Stimulated activated CD4-positive, alpha-beta T cell treated with anti-CD3 and anti-CD28 coated beads, Interleukin-1b, Interleukin-23, amount 100 ng/mL, for 4 hours (primary cell): Measurements from ENCODE around the gene MRNIP.
"Not testable (repeated sequence)": the region's sequence is repeated elsewhere in the genome, so short reads cannot be mapped to it uniquely, and the experiment has no call there.

Experiments
- DNase-seq, 2 donors: peaks; one replicate each; pipeline ENCODE4 v3.0.0-alpha.2; 2020; ENCODE audit warnings: low read depth in 2 of 2

The MRNIP gene

DNA sequence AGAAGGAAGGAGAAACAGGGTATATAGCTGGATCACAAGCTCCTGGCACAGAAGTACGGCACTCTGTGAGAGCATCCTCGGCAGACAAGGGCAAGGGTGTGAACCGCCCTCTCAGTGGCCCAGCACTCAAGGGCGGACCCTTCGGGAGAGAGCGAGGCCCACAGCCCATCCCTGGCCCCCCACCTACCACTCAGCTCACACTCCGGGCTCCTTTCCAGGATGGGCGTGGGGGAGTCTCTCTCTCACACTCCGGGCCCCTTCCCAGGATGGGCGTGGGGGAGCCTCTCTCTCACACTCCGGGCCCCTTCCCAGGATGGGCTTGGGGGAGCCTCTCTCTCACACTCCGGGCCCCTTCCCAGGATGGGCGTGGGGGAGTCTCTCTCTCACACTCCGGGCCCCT, 12.9 kb upstream of the MRNIP start:
- not testable (repeated sequence) for DNase-seq

DNA sequence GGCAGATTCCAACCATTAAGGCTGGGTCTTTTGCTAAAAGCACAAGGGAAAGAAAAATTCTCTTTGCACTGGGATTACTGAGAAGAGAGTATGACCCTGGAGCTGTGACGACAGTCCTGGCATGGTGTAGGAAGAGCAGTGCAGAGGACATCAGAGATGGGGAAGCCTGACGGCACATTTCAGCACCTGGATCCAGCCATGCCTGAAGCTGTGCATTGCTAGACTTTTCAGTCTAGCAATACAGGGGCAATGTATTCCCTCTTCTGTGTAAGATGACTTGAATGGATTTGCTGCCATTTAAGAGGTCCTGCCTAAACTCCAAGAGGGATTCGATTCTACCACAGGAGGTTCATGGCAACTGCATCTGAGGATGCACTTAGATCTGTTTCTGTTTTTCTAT, 12.3 kb upstream of the MRNIP start:
- DNase-seq: no peak

DNA sequence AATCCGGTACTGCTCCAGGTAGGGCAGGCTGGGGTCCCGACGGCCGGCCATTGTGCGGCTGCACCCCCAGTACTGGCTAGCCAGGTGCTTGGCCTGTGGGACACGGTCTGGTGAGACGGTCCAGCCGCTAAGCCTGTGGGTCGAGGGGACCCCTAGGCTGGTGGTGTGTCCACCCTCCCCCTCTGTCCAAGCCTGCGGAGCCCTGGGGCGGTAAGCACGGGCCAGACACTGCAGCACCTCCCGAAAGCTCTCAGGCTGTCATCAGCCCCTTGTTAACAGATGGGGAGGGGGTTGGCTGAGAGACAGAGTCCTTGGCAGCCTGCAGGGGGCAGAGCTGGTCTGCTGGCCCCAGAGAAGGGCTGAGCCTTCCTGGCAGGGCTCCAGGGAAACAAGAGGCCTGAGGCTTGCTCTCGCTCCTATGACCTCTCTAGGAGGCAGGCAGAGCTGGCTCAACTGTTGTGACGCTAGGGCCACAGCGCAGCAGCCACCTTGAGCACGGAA, 11.8 kb upstream of the MRNIP start:
- DNase-seq: no peak

DNA sequence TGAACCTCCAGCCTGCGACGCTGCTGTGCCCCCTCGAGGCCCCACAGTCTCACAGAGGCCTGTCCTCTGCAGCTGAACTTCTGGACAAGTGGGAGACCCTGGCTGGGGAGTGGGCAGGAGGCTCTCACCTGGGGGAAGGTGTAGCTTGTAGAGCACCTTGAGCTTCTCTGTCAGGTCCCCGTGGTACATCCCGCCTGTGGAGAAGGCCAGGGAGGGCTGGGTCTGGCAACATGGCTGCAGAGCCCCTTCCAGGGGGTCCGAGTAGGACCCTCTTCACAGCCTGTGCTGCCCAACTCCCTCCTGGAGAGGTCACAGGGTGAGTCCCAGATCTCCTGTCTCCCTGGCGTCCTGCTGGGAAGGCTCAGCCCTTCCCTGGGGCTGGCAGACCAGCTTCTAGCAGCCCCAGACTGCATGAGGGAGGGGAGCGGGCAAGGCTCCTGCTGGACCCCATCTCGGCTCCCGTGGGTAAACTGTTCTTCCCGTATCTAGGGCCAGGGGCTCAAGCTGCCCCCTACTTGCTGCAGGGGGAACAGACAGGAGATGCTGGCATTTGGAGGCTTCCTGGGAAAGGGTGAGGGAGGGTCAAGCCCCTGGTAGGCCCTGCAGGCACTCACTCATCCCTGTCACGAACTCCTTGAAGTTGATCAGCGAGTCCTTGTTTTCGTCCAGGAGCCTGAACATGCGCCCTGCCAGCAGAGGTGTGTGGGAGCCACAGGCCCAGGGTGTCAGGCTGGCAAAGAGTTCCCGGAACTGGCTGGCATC, 11.2 kb upstream of the MRNIP start:
- DNase-seq: no peak

DNA sequence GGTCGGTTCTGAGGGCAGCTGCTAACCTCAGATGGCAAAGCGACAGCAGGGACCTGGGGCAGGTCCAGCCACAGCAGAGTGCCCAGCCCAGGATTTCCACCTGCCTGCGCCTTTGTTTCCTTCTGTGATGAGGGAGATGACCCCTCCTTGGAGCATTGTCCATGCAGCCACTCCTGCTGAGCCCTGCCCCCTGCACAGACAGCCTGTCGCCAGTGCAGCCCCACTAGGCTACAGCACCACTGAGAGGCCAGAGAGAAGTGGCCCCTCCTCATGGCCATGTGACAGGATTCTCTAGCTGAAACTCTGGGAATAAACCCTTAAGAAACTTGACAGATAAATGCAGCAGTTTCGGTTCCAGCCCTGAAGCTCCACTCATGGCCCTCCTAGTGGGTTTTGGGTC, 10.5 kb upstream of the MRNIP start:
- DNase-seq: no peak

DNA sequence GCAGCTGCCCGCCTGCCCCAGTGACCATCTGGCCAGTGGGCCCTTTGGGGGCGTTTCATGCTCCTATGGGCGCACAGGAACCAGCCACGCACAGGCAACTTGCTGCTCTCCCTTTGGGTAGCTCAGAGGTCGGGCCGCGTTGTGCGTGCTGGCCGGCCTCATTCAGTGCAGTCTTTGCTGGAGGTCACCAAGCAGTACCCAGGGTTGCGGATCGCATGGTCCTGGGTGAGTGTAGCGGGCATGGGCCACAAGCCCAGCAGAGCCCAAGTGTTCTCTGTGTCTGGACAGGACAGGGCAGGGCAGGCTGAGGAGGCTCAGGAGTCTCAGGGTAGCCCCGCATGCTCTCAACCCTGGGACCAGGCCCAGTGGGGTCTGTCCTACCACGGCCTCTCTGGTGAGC, 9.9 kb upstream of the MRNIP start:
- no peak for DNase-seq

DNA sequence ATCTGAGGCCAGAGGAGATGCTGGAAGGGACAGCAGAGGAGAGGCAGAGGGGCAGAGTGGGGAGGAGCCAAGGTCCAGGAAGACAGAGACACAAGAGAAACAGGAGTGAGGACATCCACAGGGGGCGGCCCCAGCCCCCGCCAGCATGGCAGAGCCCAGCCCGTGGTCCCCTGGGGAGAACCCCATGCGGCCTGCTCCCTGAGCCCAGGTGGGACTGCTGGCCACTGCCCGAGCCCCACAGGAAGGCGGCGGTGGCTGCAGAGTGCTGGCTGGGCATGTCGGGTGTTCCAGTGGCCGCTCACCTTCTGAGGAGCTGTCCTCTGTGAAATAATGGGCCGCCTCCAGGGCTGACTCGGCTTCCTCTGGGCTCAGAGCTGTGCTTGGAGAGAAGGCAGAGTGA, 8.9 kb upstream of the MRNIP start:
- DNase-seq: no peak

DNA sequence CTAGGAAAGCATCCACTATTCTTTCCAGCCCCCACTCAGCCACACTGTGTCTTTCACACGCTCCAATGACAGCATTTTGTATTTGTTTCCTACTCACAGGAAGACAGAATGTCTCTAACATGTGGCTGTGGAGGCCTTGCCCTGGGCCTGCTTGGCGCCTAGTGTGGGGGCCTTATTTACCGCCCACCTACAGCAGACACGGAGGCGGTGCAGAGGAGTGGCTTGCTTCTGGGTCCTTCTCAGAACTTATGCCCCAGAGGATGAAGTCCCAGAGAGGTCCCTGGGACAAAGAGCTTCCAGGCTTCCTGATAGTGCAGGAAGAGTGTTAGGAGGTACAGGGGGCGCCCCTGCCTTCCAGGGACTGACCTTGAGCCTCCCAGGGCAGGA, 8.5 kb upstream of the MRNIP start:
- DNase-seq: no peak

DNA sequence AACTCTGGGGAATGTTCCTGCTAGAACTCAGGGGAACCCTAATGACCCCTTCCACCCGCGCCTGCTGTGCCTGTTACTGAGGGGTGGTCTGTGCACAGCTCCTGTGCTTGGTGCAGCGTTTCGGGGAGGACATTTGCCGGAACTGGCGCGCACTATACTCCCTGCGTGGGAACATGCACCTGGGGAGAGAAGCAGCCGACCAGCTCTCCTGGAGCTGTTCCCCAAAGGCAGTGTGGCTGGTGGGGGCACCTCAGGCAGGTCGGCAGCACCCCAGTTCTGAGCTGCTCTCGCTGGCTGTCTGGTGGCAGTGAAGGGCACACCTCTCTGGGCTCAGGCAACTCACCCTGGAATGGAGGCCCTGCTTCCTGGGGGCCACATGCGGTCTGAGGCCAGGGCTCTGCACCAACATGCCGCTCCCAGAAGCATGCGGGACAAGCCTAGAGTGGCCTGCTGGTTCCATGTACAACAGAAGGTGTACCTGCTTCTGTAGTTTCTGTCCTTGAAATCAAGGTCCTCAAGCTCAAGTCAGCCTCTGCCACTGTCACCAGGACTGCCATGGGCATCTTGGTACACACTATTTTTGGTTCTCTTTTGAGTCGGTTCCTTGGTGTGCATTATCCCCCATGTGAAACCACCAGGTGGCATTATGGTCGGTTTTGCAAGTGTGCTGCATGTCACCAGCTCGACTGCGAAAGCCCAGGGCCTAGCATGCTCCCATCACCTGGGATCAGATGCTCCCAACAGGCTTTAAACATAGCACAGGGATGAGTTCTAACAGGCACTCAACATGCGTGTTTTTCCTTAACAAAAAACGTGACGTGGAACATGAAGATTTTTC, 7.8 kb upstream of the MRNIP start:
- DNase-seq: no peak

DNA sequence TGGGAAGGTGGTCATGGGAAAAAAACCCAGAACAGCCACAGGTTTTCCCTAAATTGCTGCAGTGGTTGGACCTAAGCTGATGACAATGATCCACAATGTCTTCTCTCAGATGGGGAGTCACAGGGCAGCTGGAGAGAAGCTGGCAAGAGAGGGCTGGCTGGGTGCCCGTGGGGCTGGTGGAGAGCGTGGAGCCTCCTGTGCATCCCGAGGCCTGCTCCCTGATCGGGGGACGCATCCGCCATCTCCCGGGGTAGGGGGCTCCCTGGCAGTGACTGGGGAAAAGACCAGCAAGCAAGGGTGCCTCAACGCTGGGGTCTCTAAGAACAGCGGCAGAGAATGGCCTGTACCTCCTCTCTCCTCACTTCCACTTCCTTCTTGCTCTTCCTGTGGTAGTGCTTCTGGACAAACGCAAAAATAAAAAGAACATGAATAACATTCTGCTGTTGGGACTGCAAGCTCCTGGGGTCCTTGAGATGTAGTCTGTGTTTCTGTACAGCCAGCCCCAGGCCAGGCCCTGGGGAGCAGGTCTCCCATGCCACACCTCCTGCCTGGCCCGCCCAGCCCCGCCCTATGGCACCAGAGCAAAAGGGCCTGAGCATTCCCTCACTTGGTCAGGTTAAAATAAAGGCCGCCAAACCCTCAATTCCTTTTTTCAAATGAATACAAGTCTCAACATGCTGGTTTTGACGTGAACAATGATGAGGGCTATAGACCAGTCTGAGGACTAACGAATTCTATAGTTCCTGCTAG, 7.0 kb upstream of the MRNIP start:
- no peak for DNase-seq

DNA sequence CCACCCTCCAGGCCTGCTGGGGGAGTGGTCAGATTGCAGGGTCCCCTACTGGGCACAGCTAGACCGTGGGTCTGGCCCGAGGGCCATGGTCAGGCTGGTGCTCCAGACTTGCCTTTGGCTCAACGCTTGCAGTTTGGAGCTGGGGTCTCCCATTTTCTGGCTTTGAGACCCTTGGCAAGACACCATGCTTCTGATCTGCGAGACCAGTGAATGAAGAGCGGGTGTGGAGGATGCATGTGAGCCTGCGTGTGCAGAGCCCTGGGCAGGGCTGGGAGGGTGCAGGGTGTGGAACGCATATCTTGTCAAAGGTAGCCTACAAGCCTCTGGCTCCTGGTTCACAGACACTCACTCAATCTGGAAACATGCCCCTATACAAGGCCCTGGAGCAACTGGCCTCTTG, 6.1 kb upstream of the MRNIP start:
- no peak for DNase-seq

DNA sequence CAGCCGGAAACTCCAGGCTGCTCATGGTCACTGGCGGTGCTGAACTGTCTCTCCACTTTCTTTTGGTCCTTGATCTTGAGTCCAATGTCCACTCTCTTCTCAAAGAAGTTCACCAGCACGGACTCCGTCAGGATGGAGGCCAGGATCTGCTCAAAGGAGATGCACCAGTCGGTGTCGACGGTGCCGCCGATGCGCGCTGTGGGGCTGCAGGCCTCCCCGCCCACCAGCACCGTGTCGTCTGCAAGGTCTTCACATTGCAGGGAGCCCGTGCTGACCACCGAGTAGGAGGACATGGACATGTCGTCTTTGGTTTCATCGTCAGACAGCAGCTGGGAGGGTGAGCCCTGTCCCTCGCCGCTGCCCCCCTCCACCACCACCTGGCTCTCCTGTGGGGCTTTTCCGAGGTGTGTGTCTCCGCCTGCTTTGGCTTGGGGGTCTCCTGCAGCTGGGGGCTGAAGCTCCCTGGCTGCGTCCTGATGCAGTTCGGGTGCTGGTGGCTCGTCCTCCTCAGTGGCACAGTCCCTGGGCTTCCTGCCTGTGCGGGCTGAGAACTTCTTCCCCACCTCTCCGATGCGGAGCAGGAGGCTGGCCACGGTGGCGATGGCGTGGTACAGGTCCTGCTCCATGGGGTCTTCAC, 5.0 kb upstream of the MRNIP start:
- no peak for DNase-seq

DNA sequence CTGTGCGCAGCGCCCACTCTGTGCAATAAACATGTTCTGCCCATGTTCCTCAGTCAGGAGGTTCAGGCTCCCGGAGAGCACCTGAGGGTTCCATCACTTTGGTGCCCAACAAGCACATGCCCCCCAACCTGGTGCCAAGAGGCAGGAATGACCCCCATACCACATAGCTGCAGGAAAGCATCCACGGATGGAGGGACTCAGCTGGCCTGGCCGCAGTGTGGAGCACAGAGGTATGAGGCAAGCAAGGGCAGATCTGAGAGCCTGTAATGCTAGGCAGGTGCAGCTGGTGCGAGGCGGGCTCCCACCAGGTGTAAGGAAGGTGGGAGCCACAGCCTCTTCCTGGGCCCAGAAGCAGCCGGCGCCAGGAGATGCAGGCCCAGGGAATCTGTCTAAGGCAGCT, 4.3 kb upstream of the MRNIP start:
- no peak for DNase-seq

DNA sequence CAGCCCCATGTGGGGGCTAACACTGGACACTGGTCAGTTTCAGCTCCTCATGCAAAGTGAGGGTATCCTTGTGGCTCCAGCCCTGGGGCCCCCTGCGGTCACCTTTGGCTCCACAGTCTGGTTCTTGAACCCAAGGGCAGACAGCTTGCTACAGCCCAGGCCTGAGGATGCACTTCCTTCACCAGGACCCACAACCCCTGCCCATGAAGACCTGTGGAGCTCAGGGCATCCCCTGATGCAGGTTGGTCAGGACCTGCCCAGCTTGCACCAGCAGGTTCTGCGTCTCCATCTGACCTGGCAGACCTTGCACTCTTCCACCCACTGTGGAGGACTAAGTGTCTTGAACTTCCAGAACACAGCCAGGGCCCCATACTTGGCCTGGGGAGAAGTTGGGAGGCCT, 3.7 kb upstream of the MRNIP start:
- DNase-seq: no peak

DNA sequence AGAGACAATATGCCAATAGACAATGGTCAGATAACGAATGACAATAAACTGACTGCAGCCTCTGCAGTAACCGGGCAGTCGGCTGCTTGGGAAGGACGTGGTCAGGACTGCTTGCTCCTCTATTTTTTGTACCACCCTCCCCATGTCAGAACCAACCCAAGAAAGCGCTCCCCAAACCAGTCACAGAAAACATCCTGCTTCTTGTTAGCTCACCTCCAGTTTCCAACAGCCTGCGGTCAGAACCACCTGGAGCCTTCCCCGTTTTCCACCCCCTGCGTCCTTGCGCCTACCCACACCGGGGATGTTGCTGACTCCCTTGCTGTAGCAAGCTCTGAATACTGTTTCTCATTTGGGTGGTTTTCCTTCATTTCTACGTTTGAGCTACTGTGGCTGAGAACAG, 1.7 kb upstream of the MRNIP start:
- DNase-seq: no peak

DNA sequence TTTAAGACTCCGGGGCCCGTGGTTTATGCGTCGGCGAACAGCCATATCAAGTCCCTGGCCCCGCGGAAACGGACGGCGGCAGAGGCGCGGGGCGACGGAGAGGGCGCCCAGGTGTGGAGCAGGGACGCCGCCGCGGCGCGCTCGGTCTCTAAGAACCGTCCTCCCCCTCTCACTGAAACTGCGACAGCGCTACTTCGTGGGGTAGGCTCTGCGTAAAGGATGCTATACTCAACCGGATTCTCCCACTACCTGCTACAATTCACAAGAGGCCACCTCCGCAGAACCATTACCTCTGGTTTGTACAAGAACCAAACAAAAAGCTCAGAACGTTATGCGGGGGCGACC, 404 bp downstream of the MRNIP start:
- DNase-seq: peak in 1 of 2 donors; percentile 52

DNA sequence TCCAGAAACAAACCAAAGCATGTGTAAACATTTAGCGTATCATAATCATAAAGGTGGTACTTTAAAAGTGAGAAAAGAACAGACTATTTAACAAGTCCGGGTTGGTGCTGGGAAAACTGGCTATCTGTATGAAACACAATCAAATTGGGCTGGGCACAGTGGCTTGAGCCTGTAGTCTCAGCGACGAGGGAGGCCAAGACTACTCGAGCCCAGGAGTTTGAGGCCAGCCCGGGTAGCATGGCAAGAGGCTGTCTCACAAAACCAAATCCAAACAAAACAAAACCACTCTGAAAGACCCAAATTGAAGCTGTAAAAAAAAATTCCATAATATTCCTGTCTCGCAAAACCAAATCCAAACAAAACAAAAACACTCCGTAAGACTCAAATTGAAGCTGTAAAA, 4.3 kb downstream of the MRNIP start:
- DNase-seq: no peak

DNA sequence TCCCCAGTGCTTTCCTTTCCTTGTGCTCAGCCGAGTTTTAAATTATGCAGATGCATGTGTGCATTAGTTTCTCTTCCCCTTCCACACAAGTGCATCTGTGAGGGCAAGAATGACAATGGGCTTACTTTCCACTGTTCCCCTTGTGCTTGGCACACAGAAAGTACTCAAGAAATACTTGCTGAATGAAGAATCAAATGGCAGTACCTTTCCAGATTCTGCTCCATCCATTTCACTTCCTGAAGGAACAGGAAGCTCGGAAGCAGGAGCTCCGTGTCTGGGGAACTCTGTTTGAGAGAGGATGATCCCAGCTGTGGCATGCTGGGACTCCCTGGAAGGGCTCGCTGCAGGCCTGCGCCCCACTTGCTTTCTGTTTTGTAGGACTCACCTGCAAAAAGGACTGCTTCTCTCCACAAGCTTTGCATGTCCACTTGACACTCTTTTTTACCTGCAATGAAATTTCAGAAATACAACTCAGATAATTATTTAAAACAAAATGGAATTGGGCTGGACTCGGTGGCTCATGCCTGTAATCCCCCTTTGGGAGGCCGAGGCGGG, 5.5 kb downstream of the MRNIP start:
- no peak for DNase-seq

DNA sequence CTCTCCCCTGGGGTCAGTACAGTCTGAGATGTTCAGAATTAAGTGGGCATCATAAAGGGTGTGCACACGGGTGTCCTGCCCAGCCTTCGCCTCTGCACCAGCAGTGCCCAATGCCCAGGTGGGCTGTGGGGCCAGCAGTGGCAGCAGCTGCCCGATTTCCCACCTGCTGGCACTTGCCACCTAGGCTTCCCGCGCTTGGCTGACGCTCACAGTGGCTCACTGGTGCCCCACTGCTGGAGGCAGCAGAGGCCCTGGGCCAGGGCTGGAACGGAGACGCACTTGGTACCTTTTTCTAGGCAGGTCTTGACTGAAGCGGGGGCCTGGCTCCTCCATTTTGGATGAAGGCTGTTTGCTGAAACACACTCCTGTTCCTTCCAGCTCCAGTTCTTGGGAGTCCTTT, 17.0 kb downstream of the MRNIP start:
- no peak for DNase-seq

DNA sequence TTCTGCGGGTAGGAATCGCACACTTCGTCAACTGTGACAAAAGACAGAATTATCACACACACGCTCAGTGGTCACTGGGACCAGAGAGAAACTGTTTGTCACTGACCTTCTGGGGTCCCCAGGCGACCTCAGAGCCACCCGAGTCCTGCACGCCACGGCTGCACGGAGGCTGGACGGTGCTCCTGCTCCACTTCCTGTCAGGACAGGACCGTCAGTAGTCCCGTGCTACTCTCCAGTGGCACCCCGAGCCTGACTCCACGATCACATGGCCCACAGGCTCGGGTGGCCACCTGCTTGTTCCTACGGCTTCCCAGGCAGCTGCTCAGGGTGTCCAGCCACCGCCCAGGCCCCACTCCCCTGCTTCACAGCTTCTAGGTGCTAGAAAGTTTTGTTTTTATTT, 17.9 kb downstream of the MRNIP start:
- no peak for DNase-seq

DNA sequence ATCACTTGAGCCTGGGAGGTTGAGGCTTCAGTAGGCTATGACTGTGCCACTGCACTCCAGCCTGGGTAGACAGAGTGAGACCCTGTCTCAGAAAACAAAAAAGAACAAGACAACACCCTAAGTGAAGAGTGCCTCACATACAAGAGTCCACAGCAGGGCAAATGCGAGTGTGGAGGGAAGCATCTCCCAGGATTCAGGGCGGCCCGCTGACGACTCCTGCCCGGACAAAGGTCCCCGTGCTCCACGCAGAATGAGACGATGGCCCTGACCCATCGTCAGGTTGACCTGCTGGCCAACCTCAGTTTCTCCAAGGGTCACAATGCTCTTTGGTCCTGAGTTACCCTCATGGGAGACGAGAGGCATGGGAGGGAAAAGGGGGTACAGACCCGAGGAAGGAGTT, 18.3 kb downstream of the MRNIP start:
- no peak for DNase-seq
